ENCODE data around the gene TCP1.

The TCP1 gene

GRCh38 chr6:159836718-159837490 lies 47.5 kb upstream of the TCP1 start:
- no peak overlapping the region for H3K4me3 ChIP-seq (ENCODE audit: low read length)
- H3K9me3 ChIP-seq (replicated peaks; ENCODE audit: insufficient read depth, low read length): no peaks in the 10 kb centered on the region
- H3K79me2 ChIP-seq (ENCODE audit: low read length): no peaks in the 10 kb centered on the region
- H3K27me3 ChIP-seq (replicated peaks; ENCODE audit: insufficient read depth, low read length): no peaks in the 10 kb centered on the region
- no peak overlapping the region for H2AFZ ChIP-seq (ENCODE audit: low read length)
- H3K27ac ChIP-seq (ENCODE audit: low read length): no peak overlapping the region
- no peaks in the 10 kb centered on the region for H3K9me2 ChIP-seq (replicated peaks; ENCODE audit: insufficient read depth, low read length)
- no peaks in the 10 kb centered on the region for H3K36me3 ChIP-seq (replicated peaks; ENCODE audit: insufficient read depth, low read length)
- DNase-seq: no peak
- H3K9ac ChIP-seq (ENCODE audit: low read length): no peak overlapping the region
- H3F3A ChIP-seq (ENCODE audit: insufficient read depth, low read length): no peaks in the 10 kb centered on the region
- no peak for TF ChIP-seq CTCF (IDR thresholded peaks at IDR 0.05; ENCODE audit: low read length)
- H3K4me2 ChIP-seq (ENCODE audit: low read depth, low read length): no peak overlapping the region
- H3K4me1 ChIP-seq (ENCODE audit: low read length): no peaks in the 10 kb centered on the region
- no peaks in the 10 kb centered on the region for H4K20me1 ChIP-seq (ENCODE audit: insufficient read depth, low read length)

- Histone ChIP-seq H3K4me1 (ENCODE audit: low read length) (peaks cover 4% of the 10 kb centered on the region; the same call in 1 of the 2 replicates), H3K9me3 (replicated peaks; ENCODE audit: insufficient read depth, low read length) (no peaks in the 10 kb centered on the region), H3K79me2 (ENCODE audit: low read length) (no peaks in the 10 kb centered on the region), H2AFZ (ENCODE audit: low read length) (no peak overlapping the region), H3K36me3 (replicated peaks; ENCODE audit: insufficient read depth, low read length) (no peaks in the 10 kb centered on the region), H3K9ac (ENCODE audit: low read length) (no peak overlapping the region), H4K20me1 (ENCODE audit: insufficient read depth, low read length) (no peaks in the 10 kb centered on the region), H3K27ac (ENCODE audit: low read length) (no peak overlapping the region), H3K4me3 (ENCODE audit: low read length) (no peak overlapping the region), H3K4me2 (ENCODE audit: low read depth, low read length) (no peak overlapping the region), H3K27me3 (replicated peaks; ENCODE audit: insufficient read depth, low read length) (no peaks in the 10 kb centered on the region), H3F3A (ENCODE audit: insufficient read depth, low read length) (no peaks in the 10 kb centered on the region), H3K9me2 (replicated peaks; ENCODE audit: insufficient read depth, low read length) (no peaks in the 10 kb centered on the region)
- TF ChIP-seq EZH2phosphoT487 (IDR thresholded peaks at IDR 0.05; ENCODE audit: low read length) (no peak), EZH2 (optimal IDR thresholded peaks at IDR 0.05; ENCODE audit: low read depth, low read length) (no peak), CTCF (IDR thresholded peaks at IDR 0.05; ENCODE audit: low read length) (no peak)
- DNase-seq: no peak
Measured at GRCh38 chr6:159833997-159834603, 44.7 kb upstream of the TCP1 start.

GRCh38 chr6:159833556-159833955 lies 44.2 kb upstream of the TCP1 start:
- Histone ChIP-seq H3K79me2 (ENCODE audit: low read length) (no peaks in the 10 kb centered on the region), H4K20me1 (ENCODE audit: insufficient read depth, low read length) (no peaks in the 10 kb centered on the region), H3K9me2 (replicated peaks; ENCODE audit: insufficient read depth, low read length) (no peaks in the 10 kb centered on the region), H3K27ac (ENCODE audit: low read length) (no peak overlapping the region), H3K9ac (ENCODE audit: low read length) (no peak overlapping the region), H3K27me3 (replicated peaks; ENCODE audit: insufficient read depth, low read length) (no peaks in the 10 kb centered on the region), H3K4me1 (ENCODE audit: low read length) (peaks cover 4% of the 10 kb centered on the region; the same call in 1 of the 2 replicates), H3K4me2 (ENCODE audit: low read depth, low read length) (no peak overlapping the region), H3F3A (ENCODE audit: insufficient read depth, low read length) (no peaks in the 10 kb centered on the region), H3K4me3 (ENCODE audit: low read length) (no peak overlapping the region), H3K36me3 (replicated peaks; ENCODE audit: insufficient read depth, low read length) (no peaks in the 10 kb centered on the region), H2AFZ (ENCODE audit: low read length) (no peak overlapping the region), H3K9me3 (replicated peaks; ENCODE audit: insufficient read depth, low read length) (no peaks in the 10 kb centered on the region)
- DNase-seq: no peak
- TF ChIP-seq CTCF (IDR thresholded peaks at IDR 0.05; ENCODE audit: low read length) (no peak), EZH2 (optimal IDR thresholded peaks at IDR 0.05; ENCODE audit: low read depth, low read length) (no peak), EZH2phosphoT487 (IDR thresholded peaks at IDR 0.05; ENCODE audit: low read length) (no peak)
